NOMO-1 (cell line): ENCODE measurements around the gene RNF150.
"Not testable (repeated sequence)": the region's sequence is repeated elsewhere in the genome, so short reads cannot be mapped to it uniquely, and the experiment has no call there.

Source experiments
- DNase-seq, 2 experiments: peaks; one replicate each; lab custom pipeline; 2025; ENCODE audit not compliant: unreplicated experiment in 2 of 2; lab: John Stamatoyannopoulos, UW

Gene RNF150

DNA sequence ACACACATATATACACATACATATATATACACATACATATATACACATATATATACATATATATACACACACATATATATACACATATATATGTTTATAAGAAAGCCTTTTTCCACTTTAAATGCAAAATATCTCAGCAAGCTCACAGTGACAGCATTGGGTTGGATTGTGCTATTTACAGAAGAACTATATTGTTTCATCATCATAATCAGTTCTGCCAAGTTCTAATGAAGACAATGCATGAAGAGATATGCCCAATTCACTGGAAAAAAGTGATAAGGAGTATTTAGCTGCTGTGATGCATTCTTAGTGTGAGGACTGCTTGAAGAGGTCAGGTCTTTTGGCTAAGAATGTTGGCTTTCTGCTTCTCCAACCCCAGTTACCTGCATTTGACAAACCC lies 54.4 kb downstream of the RNF150 start:
- DNase-seq, result no peak

DNA sequence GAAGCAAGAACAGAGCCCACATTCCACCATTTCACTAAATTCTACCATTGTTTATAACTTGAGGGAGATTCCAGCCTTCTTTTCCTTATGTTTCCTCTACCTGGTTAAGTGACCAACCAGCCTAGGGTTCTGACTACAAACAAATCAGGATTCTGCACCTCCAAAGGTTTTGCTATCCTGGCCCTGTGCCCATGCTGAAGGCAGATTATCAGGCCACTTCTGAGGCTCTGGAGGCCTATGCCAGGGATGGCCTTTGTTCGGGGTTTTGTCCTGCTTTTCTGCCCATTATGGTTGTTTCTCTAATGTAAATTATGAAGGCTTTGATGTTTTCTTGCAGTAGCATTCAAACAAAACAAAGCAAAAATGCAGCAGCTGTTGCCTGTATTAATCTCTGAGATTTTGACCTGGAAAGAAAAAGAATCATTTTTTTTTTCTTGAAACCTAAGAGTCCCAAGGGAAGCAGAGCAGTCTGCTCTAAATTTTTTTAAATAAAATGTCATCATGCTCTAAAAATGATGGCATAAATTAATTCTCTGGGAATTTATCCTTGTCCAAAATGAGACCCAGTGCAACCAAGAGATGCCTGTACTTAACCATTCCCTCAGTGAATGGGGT lies 55.6 kb downstream of the RNF150 start:
- no peak for DNase-seq

DNA sequence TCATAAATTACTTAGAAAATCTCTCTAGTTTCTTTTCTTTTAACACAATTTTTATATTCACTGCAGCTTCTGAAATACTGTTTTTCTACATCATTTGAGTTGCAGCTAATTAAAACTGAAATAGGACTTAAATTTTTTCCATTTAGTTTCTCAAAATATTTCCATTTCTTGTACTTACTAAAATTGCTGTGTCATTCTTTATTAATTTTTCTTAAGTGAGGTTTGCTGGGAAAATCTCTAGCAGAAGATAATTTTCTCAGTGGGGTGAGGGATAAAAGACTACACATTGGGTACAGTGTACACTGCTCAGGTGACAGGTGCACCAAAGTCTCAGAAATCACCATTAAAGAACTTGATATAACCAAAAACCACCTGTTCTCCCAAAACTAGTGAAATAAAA lies 57.7 kb downstream of the RNF150 start:
- no peak for DNase-seq

DNA sequence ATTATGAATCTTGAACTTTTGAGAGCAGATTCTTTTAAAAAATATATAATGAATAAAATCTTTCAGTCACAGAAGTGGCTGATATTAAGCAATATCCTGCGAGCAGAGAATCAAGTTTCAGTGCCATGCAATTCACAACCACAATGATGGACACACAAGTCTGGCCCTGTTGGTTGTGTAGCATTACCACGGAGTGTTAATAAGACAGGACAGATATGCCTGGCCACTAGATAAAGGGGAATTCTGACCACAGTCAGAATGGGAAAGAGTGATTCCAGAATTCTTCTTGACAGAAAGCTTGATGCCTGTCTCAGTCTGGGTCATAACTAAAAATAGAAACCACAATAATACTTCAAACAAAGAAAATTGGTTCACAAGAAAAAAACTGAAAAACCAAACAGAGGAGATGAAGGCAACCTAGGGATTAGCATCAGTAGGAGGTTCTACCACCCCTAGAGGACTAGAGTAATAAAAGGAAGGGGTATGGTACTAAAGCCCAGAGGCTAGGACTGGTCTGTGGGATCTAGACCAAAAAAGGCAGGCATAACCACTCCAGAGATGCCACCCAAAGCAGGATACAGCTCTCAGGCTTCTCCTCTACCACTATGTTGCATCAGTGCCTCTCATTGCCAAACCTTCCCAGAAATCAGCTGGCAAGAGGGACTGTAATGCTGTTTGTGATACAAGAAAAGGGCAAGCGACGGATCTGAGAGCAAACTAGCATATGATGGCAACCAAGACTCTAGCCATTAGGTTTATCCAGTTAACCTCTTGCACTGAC lies 59.0 kb downstream of the RNF150 start:
- DNase-seq, result no peak

DNA sequence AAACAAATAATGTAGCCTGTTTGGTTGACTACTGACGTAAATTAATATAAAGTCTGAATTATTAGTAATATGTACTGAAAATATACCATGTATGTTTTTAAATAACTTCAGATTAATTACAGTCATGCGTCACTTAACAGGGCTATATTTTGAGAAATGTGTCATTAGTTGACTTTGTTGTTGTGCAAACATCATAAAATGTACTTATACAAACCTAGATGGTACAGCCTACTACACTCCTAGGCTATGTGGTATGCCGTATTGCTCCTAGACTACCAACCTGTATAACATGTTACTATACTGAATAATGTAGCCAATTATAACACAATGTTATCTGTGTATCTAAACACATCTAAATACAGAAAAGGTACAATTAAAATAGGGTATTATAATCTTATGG lies 66.6 kb downstream of the RNF150 start:
- DNase-seq, result no peak

DNA sequence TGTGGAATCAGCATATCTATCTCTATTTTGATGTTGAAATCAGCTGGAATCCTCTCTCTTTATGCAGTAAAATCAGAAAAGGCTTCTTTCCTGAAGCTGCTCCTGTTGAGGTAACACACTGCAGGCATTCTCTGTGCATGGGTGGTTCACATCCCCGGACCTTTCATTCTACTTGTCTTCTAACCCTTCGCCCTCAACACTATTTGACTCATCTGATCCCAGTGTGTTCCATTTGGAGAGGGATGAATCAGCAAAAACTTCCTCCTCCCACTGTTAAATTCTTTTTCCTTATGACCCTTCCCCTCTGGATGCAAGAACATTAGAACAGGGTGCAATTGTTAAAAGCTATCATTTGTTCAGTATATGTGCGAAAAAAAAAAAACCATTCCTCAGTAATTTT lies 67.4 kb downstream of the RNF150 start:
- DNase-seq, result no peak

DNA sequence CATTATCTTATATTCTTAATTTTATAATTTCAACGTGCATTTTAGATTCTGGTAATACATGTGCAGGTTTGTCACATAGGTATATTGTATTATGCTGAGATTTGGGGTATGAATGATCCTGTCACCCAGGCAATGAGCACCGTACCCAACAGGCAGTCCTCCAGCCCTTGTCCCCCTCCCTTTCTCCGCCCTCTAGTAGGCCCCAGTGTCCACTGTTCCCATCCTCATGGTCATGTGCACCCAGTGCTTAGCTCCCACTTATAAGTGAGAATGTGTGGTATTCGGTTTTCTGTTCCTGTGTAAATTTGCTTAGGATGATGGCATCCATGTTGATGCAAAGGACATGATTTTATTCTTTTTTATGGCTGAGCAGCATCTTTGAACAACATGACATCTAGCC lies 70.6 kb downstream of the RNF150 start:
- no peak for DNase-seq

DNA sequence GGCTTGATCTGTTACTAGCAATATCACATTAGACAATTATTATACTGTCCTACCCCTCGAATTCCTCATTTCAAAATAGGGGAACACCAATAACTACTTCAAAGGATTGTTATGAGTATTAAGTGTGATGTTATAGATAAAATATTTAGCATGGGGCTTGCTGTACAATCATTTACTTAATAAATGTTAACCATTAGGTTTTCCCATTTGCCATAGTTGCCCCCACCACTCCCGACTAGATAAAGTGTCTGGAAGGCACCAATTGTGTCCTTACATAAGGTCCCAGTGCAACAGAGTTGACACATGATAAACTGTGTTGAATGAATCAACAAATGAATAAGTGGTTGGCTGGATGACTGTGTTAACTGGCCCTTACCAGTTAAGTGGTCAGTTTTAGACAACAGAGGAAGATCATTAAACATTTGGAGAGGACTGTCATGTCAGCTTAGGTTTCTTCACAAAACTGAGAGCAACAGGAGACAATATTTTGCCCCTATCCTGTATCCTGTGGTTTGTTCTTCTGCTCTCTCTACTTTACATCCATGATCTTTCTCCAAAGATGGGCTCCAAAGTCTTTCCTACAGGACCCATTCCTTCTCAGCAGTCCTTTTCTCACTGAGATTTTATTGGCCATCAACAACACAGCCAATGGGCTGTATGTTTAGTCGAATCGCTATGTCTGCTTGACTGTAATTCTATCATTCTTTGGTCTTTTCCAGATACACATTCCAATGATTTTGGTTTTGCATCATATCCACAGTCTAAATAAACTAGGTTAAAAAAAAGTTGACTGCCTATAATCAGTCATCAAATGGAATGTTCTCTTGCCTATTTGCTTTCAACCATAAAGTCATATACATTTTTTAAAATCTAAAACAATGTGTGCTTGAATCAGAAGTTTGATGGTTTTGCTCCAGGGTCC lies 74.4 kb downstream of the RNF150 start:
- DNase-seq, result no peak

DNA sequence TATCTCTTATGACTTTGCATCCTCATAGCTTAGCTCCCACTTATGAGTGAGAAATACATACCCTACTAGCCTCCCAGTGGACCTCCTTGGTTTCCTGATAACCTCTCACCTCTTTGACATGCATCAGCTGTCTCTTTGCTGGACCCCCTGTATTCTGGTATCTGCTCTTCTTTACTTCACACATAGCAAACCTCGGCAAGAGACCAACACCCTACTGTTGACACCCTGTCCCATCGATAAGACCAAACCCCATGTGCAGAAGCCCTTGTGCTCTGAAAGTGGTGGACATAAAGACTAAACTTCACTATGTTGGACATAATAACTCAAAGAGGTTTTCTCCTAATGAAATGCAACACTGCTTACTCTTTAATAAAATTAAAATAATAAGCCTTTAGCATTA lies 75.7 kb downstream of the RNF150 start:
- no peak for DNase-seq

DNA sequence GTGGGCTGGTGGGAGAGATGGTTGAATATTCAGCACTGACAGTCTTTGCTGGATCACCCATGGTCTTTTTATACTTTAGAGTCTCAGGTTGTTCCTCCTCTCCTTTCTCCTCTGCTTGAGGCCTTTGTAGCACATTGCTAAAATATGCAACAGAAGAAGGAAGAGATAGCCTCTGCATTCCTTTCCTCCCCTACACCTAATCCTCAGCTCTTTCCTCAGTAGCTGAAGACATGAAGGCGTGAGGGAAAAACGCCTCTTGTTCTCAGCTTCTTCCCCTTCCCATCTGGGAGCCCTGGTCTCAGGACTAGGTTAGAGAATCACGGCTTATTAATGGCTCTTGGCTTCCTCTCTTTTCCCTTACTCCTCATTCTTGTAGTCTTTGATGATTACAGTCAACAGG lies 76.8 kb downstream of the RNF150 start:
- no peak for DNase-seq

DNA sequence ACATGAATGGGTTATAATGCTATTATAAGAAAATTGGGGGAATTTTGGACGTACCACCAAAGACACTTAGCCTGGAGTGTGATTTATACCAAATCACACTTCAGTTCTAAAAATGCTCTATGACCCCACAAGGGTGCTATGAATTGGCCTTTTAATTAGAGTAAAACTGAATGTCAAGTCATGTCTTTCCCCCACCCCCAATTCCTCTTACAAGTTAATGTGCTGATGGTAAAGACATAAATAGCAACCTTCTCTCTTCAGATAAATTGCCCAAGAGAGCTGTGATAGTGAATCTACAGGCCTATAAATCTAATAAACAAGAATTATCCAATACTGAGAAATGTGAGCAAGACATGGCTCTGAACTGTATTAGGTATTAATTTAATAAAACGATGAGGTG lies 78.8 kb downstream of the RNF150 start:
- no peak for DNase-seq

DNA sequence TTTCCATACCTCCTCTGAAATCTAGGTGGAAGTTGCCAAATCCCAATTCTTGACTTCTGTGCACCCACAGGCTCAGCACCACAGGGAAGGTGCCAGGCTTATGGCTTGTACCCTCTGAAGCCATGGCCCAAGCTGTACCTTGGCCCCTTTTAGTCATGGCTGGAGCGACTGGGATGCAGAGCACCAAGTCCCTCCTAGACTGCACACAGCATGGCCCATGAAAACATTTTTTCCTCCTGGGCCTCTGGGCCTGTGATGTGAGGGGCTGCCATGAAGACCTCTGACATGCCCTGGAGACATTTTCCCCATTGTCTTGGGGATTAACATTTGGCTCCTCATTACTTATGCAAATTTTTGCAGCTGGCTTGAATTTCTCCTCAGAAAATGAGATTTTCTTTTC lies 82.3 kb downstream of the RNF150 start:
- not testable (repeated sequence) for DNase-seq

DNA sequence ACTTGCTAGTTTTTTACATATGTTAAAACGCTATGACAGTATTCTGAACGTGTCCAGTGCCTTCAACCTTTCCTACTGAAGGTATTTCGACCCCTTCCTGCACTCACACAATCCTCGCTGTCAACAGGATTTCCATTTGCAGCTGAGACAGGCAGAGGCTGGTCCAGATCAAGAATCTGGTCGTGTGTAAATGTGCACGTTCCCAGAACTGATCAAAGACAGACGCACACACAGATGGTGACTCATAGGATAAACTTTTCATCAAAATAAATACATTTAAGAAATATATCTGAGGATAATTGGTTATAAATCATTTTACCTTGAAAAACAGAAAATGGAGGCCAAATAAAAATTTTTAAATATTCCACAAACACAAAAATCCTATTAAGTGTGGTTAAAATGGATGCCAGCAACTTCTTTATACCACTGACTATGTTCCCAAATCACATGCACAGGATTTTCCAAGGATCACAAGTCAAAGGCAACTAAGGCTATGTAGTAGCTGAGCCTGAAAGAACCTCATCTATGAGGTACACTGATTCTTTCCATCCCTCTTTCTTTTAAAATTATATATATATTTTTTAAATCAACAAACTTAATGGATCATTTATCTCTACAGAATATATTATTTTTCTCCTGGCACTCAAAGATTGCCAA lies 85.9 kb downstream of the RNF150 start:
- DNase-seq, result no peak

DNA sequence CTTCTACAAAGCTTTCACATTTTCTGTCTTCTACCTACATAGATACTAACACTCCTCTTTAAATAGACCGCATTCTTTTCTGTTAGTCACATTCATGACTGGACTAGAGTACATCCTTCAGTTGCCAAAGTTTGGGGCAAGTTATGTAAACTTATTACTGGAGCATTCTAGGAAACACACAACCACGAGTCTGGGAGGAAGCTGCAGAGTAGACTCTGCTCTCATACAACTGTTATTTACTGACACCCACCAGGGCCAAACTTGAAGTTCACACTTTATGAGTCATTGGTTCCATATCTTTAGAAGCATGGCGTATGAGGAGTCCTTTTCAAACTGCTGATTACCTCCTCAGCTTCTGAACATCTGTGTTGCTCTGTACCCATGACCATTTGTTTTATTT lies 87.0 kb downstream of the RNF150 start:
- no peak for DNase-seq

DNA sequence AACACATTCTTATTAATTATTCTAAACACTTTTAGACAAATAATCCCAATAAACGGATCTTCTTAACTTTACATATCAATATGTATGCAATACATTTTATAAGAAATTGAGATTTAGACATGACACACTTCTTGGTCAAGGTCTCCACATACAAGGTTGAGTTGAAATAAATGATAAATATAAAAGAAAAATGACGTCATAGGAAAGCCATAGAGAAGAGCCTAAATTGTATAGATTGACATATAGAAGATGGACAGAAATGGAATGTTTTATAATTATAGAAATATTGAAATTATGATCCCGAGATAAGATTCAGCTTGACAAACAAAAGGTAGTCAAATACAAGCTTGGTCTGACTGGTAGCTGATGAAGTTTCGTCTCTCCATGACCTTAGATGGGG lies 87.4 kb downstream of the RNF150 start:
- no peak for DNase-seq

DNA sequence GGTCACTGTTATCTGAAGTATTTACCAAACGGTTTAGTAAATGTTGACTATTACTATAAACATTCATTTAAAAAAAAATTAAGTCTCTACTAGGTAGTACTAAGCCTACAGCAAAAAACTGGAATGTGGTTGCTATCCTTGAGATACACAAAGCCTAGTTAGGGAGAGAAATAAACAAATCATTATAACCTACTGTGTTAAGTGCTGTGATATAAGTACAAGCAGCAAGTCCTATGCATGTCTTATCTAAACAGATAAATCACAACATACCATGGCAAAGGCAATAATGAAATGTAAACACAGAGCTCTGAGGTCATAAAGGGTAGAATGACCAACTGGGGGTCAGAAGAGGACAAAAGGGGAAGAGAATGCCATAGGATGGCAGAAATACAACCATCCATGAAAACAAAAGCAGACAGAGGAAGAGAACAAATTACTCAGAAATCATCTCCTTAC lies 92.2 kb downstream of the RNF150 start:
- no peak for DNase-seq

DNA sequence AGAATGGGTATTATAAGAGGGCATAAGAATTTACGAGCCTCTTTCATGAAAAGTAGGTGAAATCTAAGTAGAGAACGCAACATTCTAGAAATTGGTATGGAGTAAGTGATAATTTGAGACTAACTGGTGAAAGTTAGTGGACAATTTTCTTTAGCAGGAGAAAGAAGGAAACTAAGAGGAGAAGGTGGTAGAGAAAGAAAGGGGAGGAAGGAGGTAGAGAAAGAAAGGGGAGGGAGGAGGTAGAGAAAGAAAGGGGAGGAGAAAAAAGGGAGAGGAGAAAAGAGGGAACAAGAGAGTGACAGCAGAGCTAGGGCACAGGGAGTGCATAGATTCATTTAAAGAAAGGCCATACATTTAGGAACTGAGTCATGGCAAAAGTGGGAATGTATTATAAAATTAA lies 94.1 kb downstream of the RNF150 start:
- no peak for DNase-seq

DNA sequence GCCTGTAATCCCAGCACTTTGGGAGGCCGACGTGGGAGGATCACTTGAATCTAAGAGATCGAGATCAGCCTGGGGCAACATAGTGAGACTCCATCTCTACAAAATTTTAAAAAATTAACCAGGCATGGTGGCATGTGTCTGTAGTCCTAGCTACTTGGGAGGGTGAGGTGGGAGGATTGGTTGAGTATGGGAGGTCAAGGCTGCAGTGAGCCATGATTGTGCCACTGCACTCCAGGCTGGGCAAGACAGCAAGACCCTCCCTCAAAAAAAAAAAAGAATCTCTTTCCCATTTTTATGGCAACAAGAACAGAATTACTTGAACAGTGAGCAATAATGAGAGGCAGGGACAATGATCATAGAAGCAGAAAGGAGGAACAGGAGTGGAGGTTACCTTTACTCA lies 94.8 kb downstream of the RNF150 start:
- DNase-seq, result no peak

DNA sequence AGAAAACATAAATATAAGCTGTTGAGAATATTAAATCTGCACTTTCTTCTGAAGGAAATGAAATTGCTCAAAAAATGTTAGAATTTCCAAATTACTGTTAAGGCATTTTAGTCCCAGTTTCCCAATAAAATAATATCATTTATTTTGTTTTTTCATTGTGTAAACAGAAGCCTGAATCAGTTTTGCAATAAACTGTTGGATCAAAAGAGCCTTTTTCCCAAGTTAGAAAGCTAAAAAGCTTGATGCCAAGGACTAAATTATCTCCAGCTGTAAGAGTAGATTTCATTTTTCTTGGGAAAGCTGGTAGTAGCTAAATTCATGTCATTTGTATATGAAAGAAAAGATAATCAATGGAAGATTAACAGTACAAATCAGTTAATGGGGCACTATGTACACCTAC lies 95.8 kb downstream of the RNF150 start:
- DNase-seq, result no peak

DNA sequence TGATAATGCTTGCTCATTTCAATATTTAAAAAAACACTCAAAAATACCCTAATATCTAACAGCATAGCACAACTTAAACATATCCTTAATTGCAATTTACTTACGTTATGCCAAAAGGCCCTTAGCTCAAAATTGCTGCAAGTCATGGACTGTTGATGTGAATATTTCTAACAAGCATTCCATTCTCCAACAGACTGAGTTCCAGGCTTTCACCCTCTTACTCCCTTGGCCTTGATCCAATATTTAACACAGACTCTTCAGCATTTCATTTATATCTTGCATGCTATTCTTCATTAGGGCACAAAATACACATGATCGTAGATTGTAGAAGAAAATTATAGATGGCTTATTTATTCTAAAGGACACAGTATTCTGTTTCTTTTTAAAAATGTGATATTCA lies 96.5 kb downstream of the RNF150 start:
- no peak for DNase-seq

DNA sequence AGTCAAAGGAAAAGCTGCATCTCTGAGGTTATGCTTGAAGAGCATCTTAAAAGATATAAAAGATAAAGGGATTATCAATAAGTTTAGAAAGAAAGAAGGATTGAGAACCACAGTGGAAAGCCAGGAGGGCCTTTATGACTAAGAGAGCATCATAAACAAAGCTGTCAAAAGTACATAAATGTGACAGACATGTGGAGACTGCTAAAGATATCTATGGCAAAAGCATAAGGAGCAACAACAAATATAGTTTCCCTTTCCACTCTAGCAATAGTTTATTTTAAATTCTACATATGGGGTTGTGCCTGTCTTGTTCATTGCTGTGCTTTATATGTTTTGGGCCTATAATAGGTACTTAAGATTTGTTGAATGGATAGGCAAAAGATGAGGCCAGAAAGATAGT lies 97.3 kb downstream of the RNF150 start:
- DNase-seq, result no peak
